Lower lobe of right lung (tissue), 2 donors: ENCODE data around the gene POFUT2. TPM values are rescaled to one million over a fixed set of nuclear protein-coding genes. Genes with fewer than 3 reads are reported as not detected.
"Not testable (repeated sequence)": the region's sequence is repeated elsewhere in the genome, so short reads cannot be mapped to it uniquely, and the experiment has no call there.

ENCODE experiments used
- ATAC-seq, 2 donors: fragments of 200-7000 bp; cut with Tn5 transposase; one replicate each; pipeline ENCODE4 v1.9.1; 2020 to 2022; ENCODE audit warnings: mild to moderate bottlenecking in 2 of 2, moderate library complexity in 2 of 2
- DNase-seq: peaks from one replicate; pipeline ENCODE4 v3.0.0-alpha.2; 2020
- H3K27ac ChIP-seq: fragments of 200-600 bp; one replicate; pipeline ENCODE4 v1.8.0; 2022
- H3K27me3 ChIP-seq: fragments of 200-600 bp; one replicate; pipeline ENCODE4 v1.8.0; 2022; ENCODE audit warnings: low read depth
- H3K36me3 ChIP-seq: fragments of 200-600 bp; one replicate; pipeline ENCODE4 v1.8.0; 2022; ENCODE audit warnings: mild to moderate bottlenecking
- H3K4me1 ChIP-seq: fragments of 200-600 bp; one replicate; pipeline ENCODE4 v1.8.0; 2022
- H3K4me3 ChIP-seq: fragments of 200-600 bp; one replicate; pipeline ENCODE4 v1.8.0; 2022; ENCODE audit warnings: mild to moderate bottlenecking
- H3K9me3 ChIP-seq: fragments of 200-600 bp; one replicate; pipeline ENCODE4 v1.8.0; 2022
- intact Hi-C: fragments of 100-400 bp; cut with DNase I; formaldehyde crosslinking; loops from one replicate; pipeline ENCODE4 v1.11.0; 2022
- total RNA-seq: library from RNA; stranded (reverse); fragmentation: NEBNext Ultra II Directional; extraction: Animal tissue kit (Norgen Biotek cat#: 25700); gene quantifications from one replicate; pipeline ENCODE4 v1.2.1, GENCODE V29; 2021
- TF ChIP-seq, protein P1 (sequence below): fragments of 200-600 bp; IDR thresholded peaks from one replicate; pipeline ENCODE4 v1.8.0; 2022; ENCODE audit warnings: antibody characterized with exemption, mild to moderate bottlenecking
- donor health status: DM: no; HTN: yes; CAD: no; lungs with severe emphysema.

The POFUT2 gene
- total RNA-seq, 1 donor from 2014 or later, result 29.1 TPM

DNA sequence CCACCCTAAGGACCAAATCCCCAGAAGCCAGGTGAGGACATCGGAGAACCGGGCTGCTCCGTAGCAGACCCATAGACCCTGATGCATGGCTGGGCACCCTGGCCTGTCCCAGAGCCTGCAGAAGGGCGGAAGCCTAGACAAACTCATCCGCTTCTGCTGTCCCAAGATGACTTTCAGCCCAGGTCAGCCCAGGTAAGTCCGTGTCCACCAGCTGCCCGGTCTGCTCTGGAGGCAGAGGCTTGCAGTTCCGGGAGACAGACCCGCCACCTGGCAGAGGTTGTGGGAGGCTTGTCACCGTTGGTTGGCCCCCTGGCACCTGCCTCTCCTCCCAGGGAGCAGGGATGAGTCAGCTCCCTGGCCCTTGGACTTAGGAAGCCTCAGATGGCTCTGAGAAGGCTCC lies 22.8 kb upstream of the POFUT2 start:
- DNase-seq (peak; percentile 30), ATAC-seq (no peak)
- peaks cover 45% of the 10 kb centered on the region for H3K4me1 ChIP-seq

DNA sequence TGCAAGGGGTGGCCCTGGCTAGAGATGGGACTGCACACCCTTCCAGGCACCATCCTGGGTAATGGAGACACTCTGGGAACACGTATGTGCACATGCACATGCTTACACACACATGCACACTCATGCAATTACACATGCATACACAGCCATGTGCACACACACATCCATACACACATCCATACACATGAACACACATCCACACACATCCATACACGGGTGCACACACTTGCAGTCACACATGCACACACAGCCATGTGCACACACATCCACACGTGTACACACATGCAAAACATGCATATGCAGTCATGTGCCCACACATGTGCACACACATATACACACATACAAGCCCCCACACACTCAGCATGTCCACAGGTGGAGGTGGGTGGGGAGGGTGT lies 22.3 kb upstream of the POFUT2 start:
- Histone ChIP-seq H3K27me3 (no peaks in the 10 kb centered on the region), H3K4me3 (no peak overlapping the region), H3K9me3 (no peaks in the 10 kb centered on the region), H3K36me3 (no peaks in the 10 kb centered on the region), H3K27ac (peak overlapping the region; percentile 86), H3K4me1 (peaks cover 45% of the 10 kb centered on the region)
- TF ChIP-seq, protein P1, sequence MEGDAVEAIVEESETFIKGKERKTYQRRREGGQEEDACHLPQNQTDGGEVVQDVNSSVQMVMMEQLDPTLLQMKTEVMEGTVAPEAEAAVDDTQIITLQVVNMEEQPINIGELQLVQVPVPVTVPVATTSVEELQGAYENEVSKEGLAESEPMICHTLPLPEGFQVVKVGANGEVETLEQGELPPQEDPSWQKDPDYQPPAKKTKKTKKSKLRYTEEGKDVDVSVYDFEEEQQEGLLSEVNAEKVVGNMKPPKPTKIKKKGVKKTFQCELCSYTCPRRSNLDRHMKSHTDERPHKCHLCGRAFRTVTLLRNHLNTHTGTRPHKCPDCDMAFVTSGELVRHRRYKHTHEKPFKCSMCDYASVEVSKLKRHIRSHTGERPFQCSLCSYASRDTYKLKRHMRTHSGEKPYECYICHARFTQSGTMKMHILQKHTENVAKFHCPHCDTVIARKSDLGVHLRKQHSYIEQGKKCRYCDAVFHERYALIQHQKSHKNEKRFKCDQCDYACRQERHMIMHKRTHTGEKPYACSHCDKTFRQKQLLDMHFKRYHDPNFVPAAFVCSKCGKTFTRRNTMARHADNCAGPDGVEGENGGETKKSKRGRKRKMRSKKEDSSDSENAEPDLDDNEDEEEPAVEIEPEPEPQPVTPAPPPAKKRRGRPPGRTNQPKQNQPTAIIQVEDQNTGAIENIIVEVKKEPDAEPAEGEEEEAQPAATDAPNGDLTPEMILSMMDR, result no peak
- intact Hi-C loops, result no loop called here
- no peak for DNase-seq
- ATAC-seq, result no peak

More for the DNA sequence above, 22.8 kb upstream of the POFUT2 start:
- Histone ChIP-seq H3K36me3 (no peaks in the 10 kb centered on the region), H3K27me3 (no peaks in the 10 kb centered on the region), H3K27ac (peak overlapping the region; percentile 86), H3K9me3 (no peaks in the 10 kb centered on the region), H3K4me3 (no peak overlapping the region)
- TF ChIP-seq, protein P1, result no peak
- intact Hi-C loops, result no loop called here

DNA sequence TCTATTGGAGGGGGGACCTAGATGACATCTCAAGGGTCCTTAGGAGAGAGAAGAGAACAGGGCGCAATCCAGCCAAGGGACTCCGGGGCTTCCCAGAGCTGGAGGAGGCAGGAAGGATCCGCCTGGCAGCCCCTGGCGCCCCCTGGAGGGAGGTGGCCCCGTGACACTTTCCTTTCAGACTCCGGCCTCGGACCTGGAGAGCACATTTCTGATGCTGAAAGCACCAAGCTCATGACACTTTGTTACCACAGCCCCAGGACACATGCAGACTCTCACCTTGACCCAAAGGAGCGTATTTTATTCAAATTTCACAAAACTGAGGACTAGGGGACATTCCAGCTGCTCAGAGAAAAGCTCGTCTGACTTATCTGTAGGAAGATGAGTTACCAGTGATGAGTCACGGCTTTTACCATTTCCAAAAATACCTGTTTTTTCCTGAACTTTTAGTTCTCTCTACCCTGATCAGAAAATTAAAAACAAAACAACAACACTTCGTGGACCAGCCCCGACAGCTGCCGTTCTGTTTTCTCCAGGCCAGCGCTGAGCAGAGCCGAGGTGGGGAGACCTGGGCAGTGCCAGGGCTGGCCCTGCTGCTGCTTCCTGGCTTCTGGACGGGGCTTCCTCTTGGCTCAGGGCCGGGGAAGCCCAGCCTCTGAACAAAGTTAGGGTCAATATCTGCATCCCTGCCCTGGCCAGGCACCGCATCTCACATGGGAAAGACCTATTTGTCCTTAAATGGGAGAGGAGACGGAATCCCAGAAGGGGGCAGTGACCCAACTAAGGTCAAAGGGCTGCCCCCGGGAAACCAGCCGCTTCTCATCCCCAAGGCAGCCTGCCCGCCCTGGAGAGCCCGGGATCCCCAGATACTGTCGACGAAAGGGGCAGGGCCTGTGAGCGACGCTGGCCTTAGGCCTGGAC lies 21.6 kb upstream of the POFUT2 start:
- Histone ChIP-seq H3K27me3 (no peaks in the 10 kb centered on the region), H3K4me3 (no peak overlapping the region), H3K27ac (peak overlapping the region; percentile 86), H3K9me3 (no peaks in the 10 kb centered on the region), H3K36me3 (no peaks in the 10 kb centered on the region), H3K4me1 (peaks cover 45% of the 10 kb centered on the region)
- peak; percentile 74 for DNase-seq
- TF ChIP-seq, protein P1, result peak; percentile 68
- peak; percentile 70 to 74 for ATAC-seq
- intact Hi-C loops, result no loop called here

DNA sequence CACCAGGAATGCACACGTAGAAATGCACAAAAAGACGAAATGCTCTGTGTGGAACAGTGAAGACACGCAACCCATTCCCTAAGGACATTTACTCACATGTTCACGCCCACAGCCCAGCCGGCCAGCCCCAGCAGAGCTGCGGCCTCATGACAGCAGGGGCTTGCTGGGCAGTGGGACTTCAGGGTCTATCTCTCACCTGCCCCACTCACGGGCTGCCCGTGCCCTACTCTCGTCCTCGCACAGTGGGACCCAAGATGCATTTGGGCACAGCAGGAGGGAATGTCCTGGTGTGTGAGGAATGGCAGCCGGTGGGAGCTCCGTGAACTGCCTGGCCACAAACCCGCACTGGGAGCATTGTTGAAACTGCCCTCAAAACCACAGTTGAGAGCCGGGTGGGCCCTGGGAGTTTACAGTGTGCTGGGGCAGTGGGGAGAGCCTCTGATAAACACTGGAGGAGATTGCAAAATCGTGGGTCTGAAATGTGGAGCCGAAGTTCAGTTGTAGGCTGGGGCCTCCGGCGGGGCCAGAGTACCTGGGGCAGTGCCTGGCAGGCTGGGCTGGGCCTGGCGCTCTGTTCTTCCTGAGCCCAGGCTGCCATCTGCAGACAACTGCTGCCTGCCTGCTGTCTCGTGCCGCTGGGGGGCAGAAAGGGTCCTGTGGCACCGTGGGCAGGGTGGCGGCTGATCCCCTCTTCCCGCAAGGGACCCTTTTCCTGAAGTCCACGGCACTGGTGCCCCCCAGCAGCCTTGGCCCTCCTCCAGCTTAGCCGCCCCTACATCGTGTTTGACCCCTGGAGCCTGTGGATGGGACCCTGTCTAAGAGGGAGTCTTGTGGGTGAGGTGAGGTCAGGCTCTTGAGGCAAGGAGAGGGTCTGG lies 20.7 kb upstream of the POFUT2 start:
- Histone ChIP-seq H3K4me1 (peaks cover 45% of the 10 kb centered on the region), H3K27me3 (no peaks in the 10 kb centered on the region), H3K9me3 (no peaks in the 10 kb centered on the region), H3K36me3 (no peaks in the 10 kb centered on the region), H3K27ac (peak overlapping the region; percentile 86), H3K4me3 (no peak overlapping the region)
- ATAC-seq, result peak; percentile 27 to 69
- peak; percentile 57 for DNase-seq
- TF ChIP-seq, protein P1, result no peak
- intact Hi-C loops, result no loop called here

DNA sequence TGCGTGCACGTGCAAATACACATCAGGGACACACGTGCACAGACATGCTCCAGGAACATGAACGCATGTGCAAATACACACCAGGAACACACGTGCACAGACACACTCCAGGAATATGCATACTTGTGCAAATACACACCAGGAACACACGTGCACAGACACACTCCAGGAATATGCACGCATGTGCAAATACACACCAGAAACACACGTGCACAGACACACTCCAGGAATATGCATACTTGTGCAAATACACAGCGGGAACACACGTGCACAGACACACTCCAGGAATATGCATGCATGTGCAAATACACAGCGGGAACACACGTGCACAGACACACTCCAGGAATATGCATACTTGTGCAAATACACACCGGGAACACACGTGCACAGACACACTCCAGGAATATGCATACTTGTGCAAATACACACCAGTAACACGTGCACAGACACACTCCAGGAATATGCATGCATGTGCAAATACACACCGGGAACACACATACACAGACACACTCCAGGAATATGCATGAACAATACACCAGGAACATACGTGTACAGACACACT lies 20.0 kb upstream of the POFUT2 start:
- H3K9me3 ChIP-seq, ATAC-seq, H3K27me3 ChIP-seq, H3K4me3 ChIP-seq, H3K36me3 ChIP-seq, DNase-seq, intact Hi-C loops: not testable (repeated sequence)
- Histone ChIP-seq H3K4me1 (peaks cover 50% of the 10 kb centered on the region), H3K27ac (peak overlapping the region; percentile 86)
